IMR-90 (cell line): Measurements from ENCODE around the gene WDR37. TPM values are rescaled to one million over a fixed set of nuclear protein-coding genes. Genes with fewer than 3 reads are reported as not detected.

Source experiments
- ATAC-seq: fragments of 200-7000 bp; cut with Tn5 transposase; 2 replicates; pipeline ENCODE4 v1.9.1; 2020; ENCODE audit warnings: low read depth, mild to moderate bottlenecking, moderate library complexity
- BruUV-seq: library from RNA; stranded (reverse); fragments of 400-500 nt; replicated peaks from 2 replicates; lab custom pipeline; 2021; lab: Mats Ljungman, UMichigan
- CTCF ChIA-PET: fragments of 300-600 bp; formaldehyde crosslinking; extraction: SDS; loops from one replicate; lab custom pipeline; 2021; ENCODE audit warnings: antibody characterized with exemption; lab: Yijun Ruan, JAX
- POLR2A ChIA-PET: fragments of 300-600 bp; sonication (Branson Sonifier 250); formaldehyde crosslinking; loops from one replicate; lab custom pipeline; 2022; ENCODE audit warnings: antibody characterized with exemption; ENCODE audit not compliant: unreplicated experiment; lab: Charles Lee
- DNase-seq: peaks from one replicate; pipeline ENCODE4 v3.0.0; 2013
- H2AFZ ChIP-seq: replicated peaks from 2 replicates; pipeline ENCODE3; 2013; ENCODE audit warnings: low read length, mild to moderate bottlenecking; ENCODE audit not compliant: poor library complexity
- H2AK5ac ChIP-seq: 2 replicates; pipeline ENCODE4 v1.6.1; 2013; ENCODE audit warnings: low read depth, low read length, inconsistent platforms
- H2AK9ac ChIP-seq: replicated peaks from 2 replicates; pipeline ENCODE3; 2013; ENCODE audit warnings: mild to moderate bottlenecking, low read depth, low read length, moderate library complexity; ENCODE audit not compliant: poor library complexity
- H2BK120ac ChIP-seq: 2 replicates; pipeline ENCODE4 v1.6.1; 2013; ENCODE audit warnings: low read depth, low read length, inconsistent platforms
- H2BK15ac ChIP-seq: 3 replicates; pipeline ENCODE4 v1.6.1; 2013; ENCODE audit warnings: low read depth, low read length, inconsistent platforms
- H2BK20ac ChIP-seq: 2 replicates; pipeline ENCODE4 v1.6.1; 2013; ENCODE audit warnings: low read depth, mild to moderate bottlenecking, inconsistent platforms, low read length, moderate library complexity
- H2BK5ac ChIP-seq: 2 replicates; pipeline ENCODE4 v1.6.1; 2013; ENCODE audit warnings: mild to moderate bottlenecking, low read depth, low read length, inconsistent platforms; ENCODE audit not compliant: poor library complexity, severe bottlenecking
- H3K14ac ChIP-seq: replicated peaks from 2 replicates; pipeline ENCODE4 v1.6.1; 2013; ENCODE audit warnings: low read depth, low read length, inconsistent platforms
- H3K18ac ChIP-seq: 2 replicates; pipeline ENCODE4 v1.6.1; 2013; ENCODE audit warnings: low read depth, low read length, control low read depth
- H3K23ac ChIP-seq: 2 replicates; pipeline ENCODE4 v1.6.1; 2013; ENCODE audit warnings: low read depth, low read length, inconsistent platforms
- H3K27ac ChIP-seq: 2 replicates; pipeline ENCODE4 v1.5.1; 2013; ENCODE audit warnings: mild to moderate bottlenecking, control low read depth, low read length; ENCODE audit not compliant: insufficient read depth
- H3K27me3 ChIP-seq: 2 replicates; pipeline ENCODE4 v1.6.1; 2013; ENCODE audit warnings: low read length; ENCODE audit not compliant: control insufficient read depth, insufficient read depth
- H3K36me3 ChIP-seq: 2 replicates; pipeline ENCODE4 v1.6.1; 2013; ENCODE audit warnings: low read length, mixed read lengths; ENCODE audit not compliant: control insufficient read depth, insufficient read depth
- H3K4ac ChIP-seq: 2 replicates; pipeline ENCODE4 v1.6.1; 2013; ENCODE audit warnings: low read depth, low read length, inconsistent platforms
- H3K4me1 ChIP-seq: 2 replicates; pipeline ENCODE4 v1.6.1; 2013; ENCODE audit warnings: low read length, mixed read lengths; ENCODE audit not compliant: control insufficient read depth, insufficient read depth
- H3K4me2 ChIP-seq: 2 replicates; pipeline ENCODE4 v1.6.1; 2013; ENCODE audit warnings: low read depth, mild to moderate bottlenecking, control low read depth, low read length, moderate library complexity
- H3K4me3 ChIP-seq: 2 replicates; pipeline ENCODE4 v1.5.1; 2013; ENCODE audit warnings: low read depth, mild to moderate bottlenecking, control low read depth, low read length, moderate library complexity; ENCODE audit not compliant: insufficient read depth
- H3K56ac ChIP-seq: 2 replicates; pipeline ENCODE4 v1.6.1; 2013; ENCODE audit warnings: low read length, inconsistent platforms; ENCODE audit not compliant: insufficient read depth; ENCODE audit errors: extremely low read depth
- H3K79me1 ChIP-seq, 2 experiments: 2 replicates each; pipeline ENCODE4 v1.6.1; 2013; ENCODE audit warnings: low read length in 2 of 2, inconsistent platforms in 1 of 2, low read depth in 1 of 2
- H3K9ac ChIP-seq: 2 replicates; pipeline ENCODE4 v1.6.1; 2013; ENCODE audit warnings: low read depth, low read length, control low read depth
- H3K9me1 ChIP-seq: 2 replicates; pipeline ENCODE4 v1.6.1; 2013; ENCODE audit warnings: low read length, inconsistent platforms; ENCODE audit not compliant: insufficient read depth
- H3K9me3 ChIP-seq: 2 replicates; pipeline ENCODE4 v1.6.1; 2013; ENCODE audit warnings: low read length; ENCODE audit not compliant: control insufficient read depth, insufficient read depth
- H4K20me1 ChIP-seq: 2 replicates; pipeline ENCODE4 v1.6.1; 2013; ENCODE audit warnings: low read length, inconsistent platforms; ENCODE audit not compliant: insufficient read depth
- H4K5ac ChIP-seq: 2 replicates; pipeline ENCODE4 v1.6.1; 2013; ENCODE audit warnings: mild to moderate bottlenecking, low read depth, low read length, control low read depth
- H4K8ac ChIP-seq, 2 experiments: 2 replicates each; pipeline ENCODE4 v1.6.1; 2013; ENCODE audit warnings: low read depth in 2 of 2, low read length in 2 of 2, control low read depth in 1 of 2, inconsistent platforms in 1 of 2
- H4K91ac ChIP-seq: 2 replicates; pipeline ENCODE4 v1.6.1; 2013; ENCODE audit warnings: low read depth, low read length, inconsistent platforms; ENCODE audit not compliant: insufficient read depth
- MAZ ChIP-seq: IDR thresholded peaks from 2 replicates; pipeline ENCODE4 v1.6.1; 2012; ENCODE audit warnings: low read depth, mild to moderate bottlenecking, low read length, improper control_type of control experiment, moderate library complexity, borderline replicate concordance
- MXI1 ChIP-seq: IDR thresholded peaks from 2 replicates; pipeline ENCODE4 v1.6.1; 2012; ENCODE audit warnings: low read depth, mild to moderate bottlenecking, low read length, moderate library complexity, borderline replicate concordance
- WGBS, 2 experiments: methylation state at CpG; one replicate each; pipeline versions ENCODE4 v1.1.5 to v1.1.7; 2013; ENCODE audit warnings: missing lambda C conversion rate in 2 of 2; ENCODE audit not compliant: insufficient read length in 1 of 2; ENCODE audit errors: extremely low coverage in 2 of 2; 5-methylcytosine and 5-hydroxymethylcytosine counted together
- dilution Hi-C: fragments of 300-500 bp; cut with HindIII; formaldehyde crosslinking; loops from one replicate; pipeline ENCODE4 v1.14.3; 2018; ENCODE audit warnings: low sequenced_read_pairs; ENCODE audit not compliant: unreplicated experiment
- in situ Hi-C: fragments of 300-500 bp; cut with MboI; formaldehyde crosslinking; loops from 3 replicates; pipeline ENCODE4 v1.14.3; 2019; ENCODE audit warnings: low sequenced_read_pairs, inconsistent platforms, mixed read lengths
- intact Hi-C: fragments of 100-400 bp; cut with micrococcal nuclease; formaldehyde crosslinking; loops from 2 replicates; pipeline ENCODE4 v1.10.0; 2022
- polyA plus RNA-seq, 3 experiments: library from polyadenylated mRNA; depleted of rRNA; stranded (reverse); fragments of >200 nt; gene quantifications; 2 replicates each; pipeline ENCODE4 v1.2.3, GENCODE V29; 2012; ENCODE audit warnings: low replicate concordance in 1 of 3
- total RNA-seq: library from RNA; depleted of rRNA; stranded (reverse); fragments of >200 nt; gene quantifications from 2 replicates; pipeline ENCODE4 v1.2.3, GENCODE V29; 2012
- TF ChIP-seq, protein P1 (sequence below): conservative IDR thresholded peaks from 2 replicates; pipeline ENCODE4 v1.5.1; 2012; ENCODE audit warnings: mild to moderate bottlenecking, low read depth, low read length, improper control_type of control experiment
- TF ChIP-seq, protein P2 (sequence below): fragments of 150-350 bp; IDR thresholded peaks from 2 replicates; pipeline ENCODE4 v1.6.1; 2016; ENCODE audit warnings: low read depth, mild to moderate bottlenecking, low read length, moderate library complexity, borderline replicate concordance
- TF ChIP-seq, protein P3 (sequence below): fragments of 150-350 bp; IDR thresholded peaks from 2 replicates; pipeline ENCODE4 v1.6.1; 2017; ENCODE audit warnings: mild to moderate bottlenecking, antibody characterized with exemption, low read length, low read depth

The WDR37 gene
- total and polyA plus RNA-seq, 2 of the 4 experiments (the other 2 are of a cell fraction): 12.7 to 14.5 TPM

DNA sequence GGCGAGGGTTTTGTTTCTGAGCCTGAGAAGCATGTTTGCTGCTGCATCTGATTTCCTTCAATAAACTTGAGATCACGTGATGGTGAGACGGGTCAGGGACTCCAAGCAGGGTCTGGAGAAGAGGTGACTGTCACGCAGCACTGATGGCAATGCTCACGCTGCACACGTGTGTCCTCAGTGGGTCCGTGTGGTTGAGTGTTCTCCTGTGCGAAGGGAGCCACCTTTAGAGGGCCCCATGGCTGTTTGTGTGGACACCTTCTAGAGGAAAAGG lies 100.4 kb downstream of the WDR37 start (continued):
- TF ChIP-seq, protein P1, sequence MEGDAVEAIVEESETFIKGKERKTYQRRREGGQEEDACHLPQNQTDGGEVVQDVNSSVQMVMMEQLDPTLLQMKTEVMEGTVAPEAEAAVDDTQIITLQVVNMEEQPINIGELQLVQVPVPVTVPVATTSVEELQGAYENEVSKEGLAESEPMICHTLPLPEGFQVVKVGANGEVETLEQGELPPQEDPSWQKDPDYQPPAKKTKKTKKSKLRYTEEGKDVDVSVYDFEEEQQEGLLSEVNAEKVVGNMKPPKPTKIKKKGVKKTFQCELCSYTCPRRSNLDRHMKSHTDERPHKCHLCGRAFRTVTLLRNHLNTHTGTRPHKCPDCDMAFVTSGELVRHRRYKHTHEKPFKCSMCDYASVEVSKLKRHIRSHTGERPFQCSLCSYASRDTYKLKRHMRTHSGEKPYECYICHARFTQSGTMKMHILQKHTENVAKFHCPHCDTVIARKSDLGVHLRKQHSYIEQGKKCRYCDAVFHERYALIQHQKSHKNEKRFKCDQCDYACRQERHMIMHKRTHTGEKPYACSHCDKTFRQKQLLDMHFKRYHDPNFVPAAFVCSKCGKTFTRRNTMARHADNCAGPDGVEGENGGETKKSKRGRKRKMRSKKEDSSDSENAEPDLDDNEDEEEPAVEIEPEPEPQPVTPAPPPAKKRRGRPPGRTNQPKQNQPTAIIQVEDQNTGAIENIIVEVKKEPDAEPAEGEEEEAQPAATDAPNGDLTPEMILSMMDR: no peak

DNA sequence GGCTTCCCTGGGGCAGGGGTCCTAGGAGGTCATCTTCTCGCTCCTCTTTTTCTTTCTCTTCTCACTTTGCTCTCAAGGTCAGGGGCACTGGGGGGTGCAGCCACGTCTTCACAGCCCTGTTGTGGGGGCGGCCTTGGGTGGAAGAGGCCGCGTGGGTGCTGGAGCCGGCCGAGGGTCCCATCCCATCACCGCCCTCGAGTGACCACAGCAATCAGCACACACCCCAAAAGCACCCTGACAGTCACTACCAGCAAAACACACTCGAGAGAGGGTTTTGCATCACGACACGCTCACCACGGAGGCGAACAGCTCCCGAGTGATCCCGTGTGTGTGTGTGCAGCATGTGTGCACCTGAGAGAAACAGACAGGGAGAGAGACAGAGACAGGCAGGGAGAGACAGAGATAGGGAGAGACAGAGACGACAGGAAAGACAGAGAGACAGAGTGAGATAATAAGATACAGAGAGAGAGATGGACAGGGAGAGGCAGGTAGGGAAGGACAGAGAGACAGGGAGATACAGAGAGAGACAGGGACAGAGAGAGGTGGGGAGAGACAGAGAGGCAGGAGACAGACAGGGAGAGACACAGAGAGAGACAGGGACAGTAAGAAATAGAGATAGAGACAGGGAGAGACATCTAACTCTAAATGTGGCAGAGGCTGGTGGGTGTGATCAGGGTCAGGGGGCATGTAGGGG lies 100.9 kb downstream of the WDR37 start:
- Histone ChIP-seq H3K9me3 (no peaks in the 10 kb centered on the region; the same call in 1 of the 2 replicates), H4K20me1 (no peaks in the 10 kb centered on the region), H3K27ac (no peak overlapping the region), H3K9ac (no peak overlapping the region), H3K4me2 (no peak overlapping the region), H3K36me3 (no peaks in the 10 kb centered on the region), H4K5ac (no peak overlapping the region), H2AK5ac (no peak overlapping the region), H4K8ac (no peak overlapping the region), H2BK120ac (no peak overlapping the region), H3K4ac (no peak overlapping the region), H3K14ac (no peak overlapping the region), H3K9me1 (no peaks in the 10 kb centered on the region), H2BK20ac (no peak overlapping the region), H4K91ac (no peak overlapping the region), H2BK15ac (no peak overlapping the region), H3K4me1 (no peaks in the 10 kb centered on the region), H3K27me3 (peaks cover 5% of the 10 kb centered on the region; the same call in 1 of the 2 replicates), H2AFZ (no peak overlapping the region), H3K18ac (no peak overlapping the region), H3K56ac (no peak overlapping the region), H3K23ac (no peak overlapping the region), H3K4me3 (no peak overlapping the region), H2BK5ac (no peak overlapping the region), H2AK9ac (no peak overlapping the region), H3K79me1 (no peaks in the 10 kb centered on the region)
- TF ChIP-seq, protein P2, sequence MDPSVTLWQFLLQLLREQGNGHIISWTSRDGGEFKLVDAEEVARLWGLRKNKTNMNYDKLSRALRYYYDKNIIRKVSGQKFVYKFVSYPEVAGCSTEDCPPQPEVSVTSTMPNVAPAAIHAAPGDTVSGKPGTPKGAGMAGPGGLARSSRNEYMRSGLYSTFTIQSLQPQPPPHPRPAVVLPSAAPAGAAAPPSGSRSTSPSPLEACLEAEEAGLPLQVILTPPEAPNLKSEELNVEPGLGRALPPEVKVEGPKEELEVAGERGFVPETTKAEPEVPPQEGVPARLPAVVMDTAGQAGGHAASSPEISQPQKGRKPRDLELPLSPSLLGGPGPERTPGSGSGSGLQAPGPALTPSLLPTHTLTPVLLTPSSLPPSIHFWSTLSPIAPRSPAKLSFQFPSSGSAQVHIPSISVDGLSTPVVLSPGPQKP: no peak
- TF ChIP-seq MXI1: no peak
- TF ChIP-seq MAZ: no peak
- TF ChIP-seq, protein P3, sequence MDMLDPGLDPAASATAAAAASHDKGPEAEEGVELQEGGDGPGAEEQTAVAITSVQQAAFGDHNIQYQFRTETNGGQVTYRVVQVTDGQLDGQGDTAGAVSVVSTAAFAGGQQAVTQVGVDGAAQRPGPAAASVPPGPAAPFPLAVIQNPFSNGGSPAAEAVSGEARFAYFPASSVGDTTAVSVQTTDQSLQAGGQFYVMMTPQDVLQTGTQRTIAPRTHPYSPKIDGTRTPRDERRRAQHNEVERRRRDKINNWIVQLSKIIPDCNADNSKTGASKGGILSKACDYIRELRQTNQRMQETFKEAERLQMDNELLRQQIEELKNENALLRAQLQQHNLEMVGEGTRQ: no peak
- in situ Hi-C loops: no loop called here
- no peak for ATAC-seq
- BruUV-seq: no TSS peak
- intact Hi-C loops: no loop called here
- 74% methylated on average over 6 of the region's 17 CpGs; no CpG with 5 or more reads in 1 of the 2 experiments for WGBS, 2 experiments
- dilution Hi-C loops: no loop called here
- POLR2A ChIA-PET: no interaction called here
- CTCF ChIA-PET: no interaction called here
- DNase-seq: no peak
